DOHH2 (cell line): ENCODE data around the gene ASMTL.

ENCODE experiments used
- CTCF ChIP-seq: fragments of 200-600 bp; sonication (generic); IDR thresholded peaks from one replicate; pipeline ENCODE4 v1.5.1; 2014; ENCODE audit warnings: antibody characterized with exemption, mild to moderate bottlenecking, low read depth, low read length; ENCODE audit not compliant: poor library complexity, severe bottlenecking
- EZH2phosphoT487 ChIP-seq: fragments of 200-600 bp; sonication (generic); IDR thresholded peaks from 2 replicates; pipeline ENCODE4 v1.6.1; 2017; ENCODE audit warnings: borderline replicate concordance, mild to moderate bottlenecking, antibody characterized with exemption, low read length, moderate library complexity, mixed read lengths

DNA sequence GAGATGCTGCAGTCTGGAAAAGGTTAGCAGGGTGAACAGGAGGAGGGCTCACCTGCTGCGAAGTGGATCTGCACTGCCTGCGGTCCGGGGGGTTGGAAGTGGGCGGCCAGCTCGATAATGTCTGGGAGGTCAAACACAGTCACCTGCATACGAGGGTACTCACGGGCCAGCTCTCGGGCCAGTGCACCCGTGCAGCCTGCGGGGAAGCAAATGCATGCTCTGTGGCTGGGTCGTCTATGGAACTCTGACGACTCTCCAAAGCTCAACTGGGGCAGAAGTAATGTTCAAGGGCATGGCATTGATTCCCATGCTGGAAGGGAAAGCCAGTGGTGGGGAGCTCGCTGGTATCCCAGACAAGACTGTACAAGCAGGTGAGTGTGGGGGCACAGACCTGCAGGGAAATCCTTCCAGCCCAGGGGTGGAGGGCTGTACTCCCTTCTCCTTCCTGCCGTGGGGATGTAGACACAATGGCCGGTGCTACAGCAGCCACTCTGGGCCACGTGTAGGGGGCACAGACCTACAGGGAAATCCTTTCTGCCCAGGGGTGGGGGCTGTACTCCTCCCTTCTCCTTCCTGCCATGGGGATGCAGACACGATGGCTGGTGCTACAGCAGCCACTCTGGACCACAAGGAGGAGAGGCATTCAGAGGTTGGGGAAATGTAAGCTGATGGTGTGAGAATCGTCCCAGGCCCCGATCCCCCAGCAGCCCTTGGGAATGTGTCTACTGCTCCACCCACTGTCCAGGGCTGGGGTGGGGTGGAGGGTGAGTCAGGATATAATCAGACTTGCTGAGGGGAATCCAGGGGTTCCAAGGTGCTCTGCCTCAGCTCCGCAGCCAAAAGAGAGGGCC is 34.6 kb downstream of the ASMTL start:
- TF ChIP-seq CTCF, result no peak
- TF ChIP-seq EZH2phosphoT487, result no peak
